ENCODE results near the gene KAT6B.

Gene KAT6B

DNA sequence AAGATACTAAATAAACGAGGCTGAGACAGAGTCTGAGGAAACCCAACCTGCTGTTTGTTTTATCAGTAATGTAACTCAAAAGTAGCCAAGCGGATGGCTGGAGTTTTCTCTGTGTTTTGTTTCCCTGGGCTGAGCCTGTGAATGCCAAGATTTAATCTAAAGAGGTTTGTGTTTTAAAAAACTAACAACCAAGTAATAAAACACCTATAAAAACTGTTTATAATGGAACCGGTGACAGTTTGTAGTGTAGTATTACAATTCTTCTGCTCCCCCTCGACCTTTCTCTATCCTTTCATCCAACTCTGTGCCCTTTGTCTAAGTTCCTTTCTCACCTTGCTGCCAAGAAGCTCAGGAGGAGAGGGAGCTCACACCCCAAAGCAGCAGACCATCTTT lies 2.6 kb upstream of the KAT6B start:
- DNase-seq (ENCODE audit: low read depth): no peak

DNA sequence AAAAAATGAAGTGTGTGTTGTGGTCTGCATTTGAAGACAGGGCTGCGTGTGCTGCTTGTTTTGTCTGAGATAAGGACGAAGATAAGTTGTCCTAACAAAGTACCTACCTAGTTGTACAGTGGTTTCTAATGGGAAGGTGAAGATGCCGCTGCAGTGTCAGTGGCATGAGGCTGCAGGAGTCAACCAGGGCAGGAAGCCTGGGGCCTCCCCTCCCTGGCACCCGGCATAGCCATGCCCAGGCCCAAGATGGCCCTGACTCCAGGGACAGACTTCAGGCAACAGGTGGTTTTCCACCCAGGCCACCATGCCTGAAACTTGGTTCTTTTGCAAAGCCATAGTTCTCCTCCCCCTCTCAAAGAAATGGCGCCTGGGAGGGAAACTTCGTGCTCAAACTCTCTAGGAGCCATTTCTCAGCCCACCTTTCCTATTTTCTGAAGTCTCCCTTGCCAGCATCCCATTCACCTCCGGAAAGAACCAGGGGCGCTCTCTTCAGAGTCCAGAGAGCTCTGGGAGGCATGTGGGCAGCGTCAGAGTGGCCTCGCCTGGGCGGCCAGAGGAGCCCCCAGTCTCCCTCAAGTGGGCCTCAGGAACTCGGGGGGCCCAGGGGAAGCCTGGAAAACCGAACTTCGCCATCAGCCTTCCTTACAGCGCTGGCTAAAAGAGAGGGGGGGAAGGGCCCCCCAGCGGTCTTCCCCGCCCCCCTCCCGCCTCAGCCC lies 2.1 kb upstream of the KAT6B start:
- no peak for DNase-seq (ENCODE audit: low read depth)

DNA sequence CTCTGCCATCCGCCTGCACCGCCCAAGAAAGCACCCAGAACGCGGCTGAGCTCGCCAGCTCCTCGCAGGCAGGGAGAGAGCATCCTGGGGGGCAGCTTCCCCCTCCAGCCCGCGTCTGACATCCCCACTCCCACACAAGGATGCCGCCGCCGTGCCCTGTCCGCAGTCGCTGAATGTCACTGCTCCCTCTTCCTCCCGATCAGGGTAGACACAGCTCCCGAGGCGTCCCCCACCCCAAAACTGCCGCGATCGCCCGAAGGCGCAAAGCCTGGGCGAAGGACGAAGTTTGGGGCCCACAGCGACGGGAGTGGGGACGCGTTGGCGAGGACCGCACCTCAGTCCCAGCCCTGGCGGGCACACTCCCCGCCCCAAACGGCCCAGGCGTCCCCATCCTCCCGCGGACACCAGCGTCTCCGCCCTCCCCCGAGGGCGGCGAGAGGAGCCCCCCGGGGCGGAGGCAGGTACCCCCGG lies 1.5 kb upstream of the KAT6B start:
- DNase-seq (ENCODE audit: low read depth): no peak

DNA sequence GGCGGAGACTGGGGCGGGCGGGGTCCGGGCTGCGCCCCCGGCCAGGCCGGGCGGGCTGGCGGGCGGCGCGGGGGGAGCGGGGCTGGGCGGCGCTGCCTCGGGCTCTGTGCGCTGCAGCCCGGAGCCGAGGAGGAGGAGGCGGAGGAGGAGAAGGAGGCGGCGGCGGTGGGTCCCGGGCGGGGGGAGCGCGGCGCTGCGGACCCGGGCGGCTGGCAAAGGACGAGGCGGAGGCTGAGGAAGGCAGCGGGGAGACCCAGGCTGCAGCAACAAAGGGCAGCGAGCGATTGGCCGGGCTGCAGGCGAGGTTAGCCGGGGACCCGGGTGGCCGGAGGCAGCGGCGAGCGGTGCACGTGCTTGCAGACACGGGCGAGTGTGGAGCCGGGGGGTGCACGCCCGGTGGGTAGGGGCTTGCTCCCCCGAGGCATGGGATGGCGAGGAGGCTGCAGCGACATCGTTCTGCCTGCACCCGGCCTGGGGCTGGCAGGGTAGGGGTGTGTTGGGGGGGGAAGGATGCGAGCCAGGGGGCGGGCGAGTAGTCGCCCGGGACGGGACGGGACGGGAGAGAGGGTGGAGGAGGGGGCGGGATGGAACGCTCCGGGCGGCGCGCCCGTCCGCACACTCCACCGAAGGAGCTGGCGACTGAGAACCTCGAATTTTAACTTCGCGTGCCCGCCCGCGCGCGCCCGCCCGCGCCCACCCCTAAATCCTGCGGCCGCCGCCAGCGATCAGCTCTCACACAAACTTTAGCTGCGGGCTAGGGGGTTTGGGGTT lies 844 bp upstream of the KAT6B start:
- DNase-seq (ENCODE audit: low read depth): peak; percentile 29

DNA sequence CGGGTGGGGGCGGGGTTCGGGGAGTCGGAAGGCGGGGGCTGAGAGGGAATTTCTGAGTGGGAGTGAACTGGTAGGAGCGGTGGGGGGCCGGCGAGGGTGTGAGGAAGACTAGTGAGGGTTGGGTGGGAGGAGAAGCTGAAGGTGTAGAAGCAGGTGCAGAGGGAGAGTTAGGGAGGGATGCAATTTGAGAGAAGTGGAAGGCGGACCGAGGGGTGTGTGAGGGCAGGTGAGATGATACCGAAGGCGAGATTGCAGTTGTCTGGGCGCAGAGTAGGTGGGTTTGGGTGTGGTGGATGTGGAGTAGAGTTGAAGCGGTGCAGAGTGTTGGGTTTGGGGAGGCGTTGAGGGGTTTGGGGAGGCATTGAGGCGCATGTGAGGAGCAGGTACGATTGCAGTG lies 643 bp downstream of the KAT6B start:
- no peak for DNase-seq (ENCODE audit: low read depth)

DNA sequence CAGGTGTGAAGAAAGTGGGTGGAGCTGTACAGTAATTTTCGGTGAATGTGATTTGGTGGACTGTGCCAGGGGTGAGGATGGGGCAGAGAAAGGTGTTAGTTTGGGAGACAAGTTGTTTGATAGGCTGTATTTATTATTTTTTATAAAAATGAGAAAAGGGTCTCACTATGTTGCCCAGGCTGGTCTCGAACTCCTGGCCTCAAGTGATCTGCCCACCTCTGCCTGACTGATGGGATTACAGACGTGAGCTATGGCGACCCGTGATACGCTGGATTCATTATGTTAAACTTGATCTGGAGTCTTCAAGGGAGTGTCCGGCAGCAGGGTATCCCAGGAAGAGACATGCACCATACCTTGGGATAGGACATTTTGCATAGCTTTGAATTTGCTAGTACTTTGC lies 1.3 kb downstream of the KAT6B start:
- no peak for DNase-seq (ENCODE audit: low read depth)

DNA sequence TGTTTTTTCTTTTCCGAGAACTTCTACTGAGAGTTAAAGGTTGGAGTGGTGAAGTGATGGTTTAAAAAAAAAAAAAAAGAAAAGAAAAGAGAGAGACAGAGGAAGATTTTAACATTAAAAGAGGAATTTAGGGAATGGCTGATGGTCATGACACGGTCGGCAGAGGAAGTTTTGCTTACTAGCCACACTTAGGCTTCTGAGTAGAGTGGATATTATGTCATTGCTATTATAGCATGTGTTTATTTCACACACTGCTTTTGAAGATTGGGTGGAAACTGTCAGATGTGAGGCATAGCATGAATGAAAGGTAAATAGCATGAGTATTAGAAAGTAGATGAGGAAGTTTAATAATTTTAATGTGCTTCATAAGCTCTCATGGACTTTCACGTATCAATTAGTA lies 2.5 kb downstream of the KAT6B start:
- no peak for DNase-seq (ENCODE audit: low read depth)

DNA sequence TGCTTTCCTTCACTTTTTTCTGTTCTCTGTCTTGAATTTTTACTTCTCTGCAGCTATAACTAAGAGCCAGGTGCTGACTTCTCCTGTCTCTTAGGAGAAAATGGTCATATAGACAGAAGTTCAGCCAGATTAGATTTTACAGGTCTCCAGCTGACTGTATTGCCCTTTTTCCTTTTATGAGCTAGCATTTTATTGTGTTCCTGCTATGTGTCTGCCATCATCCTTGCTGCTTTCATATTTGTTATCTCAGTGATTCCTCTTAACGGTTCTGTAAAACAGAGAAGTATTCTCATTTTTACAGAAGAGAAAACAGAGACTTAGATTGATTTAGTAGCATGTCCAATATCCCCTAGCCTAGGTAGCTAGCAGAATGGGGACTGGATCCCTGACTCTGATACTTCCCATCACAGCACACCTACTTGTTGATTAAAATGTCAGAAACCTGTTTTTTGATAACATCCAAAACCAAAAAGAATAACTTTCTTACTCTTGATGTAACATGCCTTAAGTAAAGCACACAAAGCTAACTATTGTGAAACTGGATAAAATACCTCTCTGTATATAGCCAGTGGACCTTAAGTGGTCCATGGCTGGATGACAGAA lies 5.2 kb downstream of the KAT6B start:
- no peak for DNase-seq (ENCODE audit: low read depth)

DNA sequence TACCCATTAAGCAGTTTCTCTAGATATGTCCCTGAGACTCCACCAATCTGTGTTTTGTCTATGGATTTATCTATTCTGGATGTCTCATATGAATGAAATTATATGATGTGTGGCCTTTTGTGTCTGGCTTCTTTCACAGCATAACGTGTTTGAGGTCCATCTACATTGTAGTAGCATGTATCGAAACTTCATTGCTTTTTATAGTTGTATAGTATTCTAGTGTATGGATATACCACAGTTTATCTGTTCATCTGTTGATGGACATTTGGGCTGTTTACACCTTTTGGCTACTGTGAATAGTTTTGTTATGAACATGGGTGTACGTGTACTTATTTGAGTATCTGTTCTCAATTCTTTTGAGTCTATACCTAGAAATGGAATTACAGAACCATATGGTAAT lies 9.6 kb downstream of the KAT6B start:
- no peak for DNase-seq (ENCODE audit: low read depth)

DNA sequence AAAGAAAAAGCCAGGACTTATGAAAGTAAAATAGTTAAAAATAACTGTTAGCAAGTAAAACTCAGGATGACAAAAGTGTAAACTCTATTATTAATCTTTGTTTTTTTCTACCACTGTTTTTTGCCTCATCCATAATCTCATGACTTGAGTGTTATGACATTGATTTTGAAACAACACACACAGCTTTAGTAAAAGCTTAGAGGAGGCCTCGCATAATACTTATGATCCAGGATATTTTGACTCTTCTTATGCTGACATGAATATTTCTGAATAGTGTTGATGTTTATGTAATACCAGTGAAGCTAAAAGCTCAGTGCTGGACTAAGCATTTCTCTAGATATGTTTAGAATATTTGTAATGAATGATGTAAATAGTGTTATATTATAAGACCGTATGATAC lies 10.5 kb downstream of the KAT6B start:
- no peak for DNase-seq (ENCODE audit: low read depth)

DNA sequence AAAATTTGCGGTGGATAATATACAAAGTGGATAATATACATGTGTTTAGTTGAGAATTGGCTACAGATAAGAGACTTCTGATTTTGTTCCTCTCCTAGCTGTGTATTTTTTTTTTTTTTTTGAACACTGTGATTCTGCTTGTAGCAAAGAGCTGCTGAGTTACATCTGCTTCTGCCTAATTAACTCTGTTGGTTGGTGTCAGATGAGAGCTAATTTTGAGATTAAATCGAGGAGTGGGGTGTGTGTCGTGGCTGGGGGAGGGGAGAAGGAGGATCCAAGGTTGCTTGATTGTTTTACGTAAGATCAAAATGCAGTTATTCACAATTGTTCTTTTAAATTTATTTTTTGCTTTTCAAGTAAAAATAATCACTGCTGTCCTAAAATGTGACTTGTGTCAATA lies 11.3 kb downstream of the KAT6B start:
- DNase-seq (ENCODE audit: low read depth): no peak

DNA sequence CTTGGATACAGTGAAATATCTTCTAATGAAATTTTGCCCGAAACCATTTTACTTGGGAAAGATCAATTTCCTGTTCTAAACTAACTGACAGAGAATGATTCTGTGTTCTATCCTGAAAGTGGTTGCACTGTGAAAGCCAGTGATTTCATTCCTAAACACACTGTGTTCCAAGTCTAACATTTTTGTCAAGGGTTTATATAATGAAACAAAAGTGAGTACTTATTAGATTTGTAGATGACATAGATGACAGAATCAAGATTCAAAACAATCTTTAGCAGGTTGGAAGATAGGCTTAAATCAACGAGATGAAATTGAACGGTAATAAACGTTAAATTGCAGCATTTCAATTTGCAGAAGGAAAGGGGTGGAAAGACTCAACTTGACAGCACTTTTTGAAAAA lies 13.3 kb downstream of the KAT6B start:
- DNase-seq (ENCODE audit: low read depth): no peak

DNA sequence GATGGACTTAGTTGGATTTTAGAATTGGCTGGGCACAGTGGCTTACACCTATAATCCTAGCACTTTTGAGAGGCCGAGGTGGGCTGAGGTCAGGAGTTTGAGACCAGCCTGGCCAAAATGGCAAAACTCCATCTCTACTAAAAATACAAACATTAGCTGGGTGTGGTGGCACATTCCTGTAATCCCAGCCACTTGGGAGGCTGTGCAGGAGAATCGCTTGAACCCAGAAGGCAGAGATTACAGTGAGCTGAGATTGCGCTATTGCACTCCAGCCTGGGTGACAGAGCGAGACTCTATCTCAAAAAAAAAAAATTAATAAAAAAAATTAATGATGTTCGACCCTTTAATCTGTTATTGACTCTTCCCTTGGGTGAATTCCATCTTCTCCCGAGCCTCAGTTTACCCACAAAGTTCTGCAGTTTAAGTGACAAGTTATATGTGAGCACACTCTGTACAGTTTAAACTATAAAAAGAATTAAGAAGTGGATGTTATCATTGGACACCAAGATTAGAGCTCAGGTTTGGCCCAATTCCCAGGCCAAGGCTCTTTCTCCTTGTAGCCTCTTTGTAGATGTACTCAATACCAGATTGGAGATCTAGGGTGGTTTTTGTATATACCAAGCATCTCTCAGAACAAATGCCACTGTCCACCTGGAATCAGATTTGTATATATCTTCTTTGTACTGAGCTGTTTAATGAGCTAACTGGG lies 15.0 kb downstream of the KAT6B start:
- DNase-seq (ENCODE audit: low read depth): no peak

DNA sequence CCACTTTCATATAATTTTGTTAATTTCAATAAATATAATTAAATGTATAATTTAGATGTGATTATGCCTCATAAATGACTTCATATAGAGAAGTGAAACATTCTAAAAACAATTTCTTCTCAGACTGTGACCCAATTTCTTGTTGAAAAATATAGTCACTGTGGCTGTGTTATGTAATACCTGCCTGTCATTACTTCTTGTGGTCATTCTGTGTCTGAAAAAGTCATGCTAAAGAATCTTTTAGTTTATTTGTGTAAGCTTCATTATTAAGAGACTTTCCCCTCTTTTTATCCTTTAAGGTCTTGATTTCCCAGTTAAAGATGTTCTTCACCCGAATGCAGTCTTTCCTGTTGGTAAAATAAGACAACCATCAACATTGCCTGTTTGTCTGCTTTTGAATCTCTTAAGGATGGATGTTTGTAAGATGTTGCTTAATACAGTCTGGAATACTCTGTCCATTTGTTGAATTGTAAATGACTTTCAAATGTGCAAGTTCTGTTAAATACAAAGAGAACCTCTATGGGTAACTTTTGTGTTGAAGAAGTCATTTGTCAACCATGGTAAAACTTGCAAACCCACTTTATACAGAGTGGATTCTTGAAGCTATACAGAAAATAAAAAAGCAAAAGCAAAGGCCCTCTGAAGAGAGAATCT lies 16.0 kb downstream of the KAT6B start:
- DNase-seq (ENCODE audit: low read depth): no peak

DNA sequence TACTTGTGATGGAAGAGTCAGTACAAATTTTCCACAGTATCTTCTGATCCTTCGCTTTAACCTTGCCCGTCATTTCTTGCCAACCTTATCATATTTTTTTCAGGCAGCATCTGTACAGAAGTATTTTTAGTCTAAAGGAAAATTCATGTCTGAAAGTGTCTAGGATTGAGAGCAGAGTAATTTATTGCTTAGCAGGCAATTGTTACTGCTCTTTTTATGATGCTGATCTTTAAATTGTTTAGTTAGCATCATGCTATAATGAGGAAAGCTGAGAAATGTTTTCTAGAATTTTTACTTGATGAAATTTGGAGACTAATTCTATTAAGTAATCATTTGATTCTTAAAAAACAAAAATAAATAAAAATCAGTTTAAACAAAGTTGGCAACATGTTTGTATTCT lies 20.6 kb downstream of the KAT6B start:
- no peak for DNase-seq (ENCODE audit: low read depth)

DNA sequence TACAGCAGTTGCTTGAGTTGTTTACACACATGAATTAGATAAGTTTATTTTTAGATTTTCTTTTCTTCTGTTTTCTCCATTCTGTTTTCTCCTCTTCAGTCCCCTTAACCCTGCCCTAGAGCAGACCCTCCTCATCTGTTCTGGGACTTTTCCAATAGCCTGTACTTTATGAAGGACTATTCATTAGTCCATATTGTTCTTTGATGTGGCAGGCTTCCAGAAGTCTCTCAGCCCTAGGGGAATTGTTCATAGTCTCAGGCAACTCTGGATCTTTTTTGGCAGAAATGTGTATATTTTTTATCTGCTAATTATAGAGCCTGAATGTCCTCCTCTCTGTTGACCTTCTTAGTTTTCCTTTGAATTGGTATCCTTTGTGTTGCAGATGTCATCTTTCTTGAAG lies 25.4 kb downstream of the KAT6B start:
- no peak for DNase-seq (ENCODE audit: low read depth)

DNA sequence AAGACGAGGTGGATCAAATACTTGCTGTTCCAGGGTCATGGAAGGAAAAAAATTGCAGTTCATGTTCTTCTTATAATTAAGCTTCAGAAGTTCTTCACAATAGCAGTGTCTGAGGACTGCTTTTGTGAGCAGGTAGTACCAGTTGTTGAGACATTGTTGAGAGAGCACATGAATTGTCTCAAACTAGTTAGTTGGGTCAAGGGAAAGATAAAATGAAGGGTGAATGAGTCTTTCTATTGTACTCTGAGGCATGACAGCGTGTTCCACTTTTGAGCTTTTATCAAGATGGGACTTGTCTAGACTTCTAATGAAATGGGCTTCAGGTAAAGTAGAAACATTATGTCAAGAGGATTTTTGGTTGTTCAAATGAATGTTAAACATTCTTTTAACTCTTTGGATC lies 26.0 kb downstream of the KAT6B start:
- DNase-seq (ENCODE audit: low read depth): no peak

DNA sequence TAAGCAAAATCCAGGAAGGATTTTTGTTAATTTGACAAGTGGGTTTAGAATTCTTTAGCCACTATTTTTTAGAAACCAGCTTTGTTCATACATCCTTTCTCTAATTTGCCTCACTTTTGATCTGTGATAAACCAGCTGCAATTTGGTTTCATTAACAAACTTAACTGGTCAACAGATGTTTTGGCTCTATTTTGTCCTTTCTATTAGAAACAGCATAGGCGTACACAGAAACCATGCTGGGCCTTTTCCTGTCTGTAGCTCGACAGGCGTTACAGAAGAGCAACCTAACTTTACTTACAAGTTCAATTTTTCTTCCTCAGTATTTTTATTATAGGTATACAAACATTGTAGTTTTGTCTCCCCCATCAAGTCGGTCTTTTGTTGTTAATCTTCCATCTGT lies 28.2 kb downstream of the KAT6B start:
- DNase-seq (ENCODE audit: low read depth): no peak

DNA sequence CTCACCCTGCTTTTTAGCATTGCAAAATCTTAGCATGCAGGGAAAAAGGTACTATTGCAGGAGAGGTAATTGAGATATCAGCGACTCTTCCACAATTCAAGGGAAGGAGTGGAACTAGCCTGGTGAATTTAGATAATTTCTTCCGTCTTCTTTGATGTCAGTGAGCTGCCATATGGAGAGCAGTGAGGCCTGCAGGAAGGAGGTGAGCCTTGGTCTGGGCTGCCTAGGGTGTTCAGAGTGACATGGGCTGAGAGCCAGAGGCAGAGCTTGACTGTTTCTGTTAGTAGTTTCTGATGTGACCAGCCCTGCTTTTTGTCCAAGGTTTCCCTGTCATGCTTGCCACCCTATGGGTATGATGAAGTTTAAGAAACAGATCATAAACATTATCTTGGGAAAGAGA lies 28.6 kb downstream of the KAT6B start:
- no peak for DNase-seq (ENCODE audit: low read depth)

DNA sequence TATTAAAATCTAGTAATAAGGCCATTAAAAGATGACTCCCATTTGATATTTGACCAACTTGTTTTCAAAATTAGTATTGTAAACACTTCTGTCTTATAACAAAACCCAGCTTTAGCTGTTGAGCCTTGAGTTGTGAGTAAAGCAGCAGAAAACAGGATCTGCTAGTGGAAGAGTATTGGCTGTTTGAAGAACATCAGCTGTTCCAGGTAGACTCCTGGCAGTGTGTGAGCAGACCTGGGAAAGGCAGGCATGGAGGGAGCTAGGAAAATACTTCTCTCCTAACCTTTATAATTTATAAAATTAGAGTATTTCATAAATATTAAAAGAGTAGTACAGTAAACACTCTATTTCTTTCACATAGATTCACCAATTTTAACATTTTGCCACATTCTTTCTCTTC lies 29.0 kb downstream of the KAT6B start:
- no peak for DNase-seq (ENCODE audit: low read depth)

DNA sequence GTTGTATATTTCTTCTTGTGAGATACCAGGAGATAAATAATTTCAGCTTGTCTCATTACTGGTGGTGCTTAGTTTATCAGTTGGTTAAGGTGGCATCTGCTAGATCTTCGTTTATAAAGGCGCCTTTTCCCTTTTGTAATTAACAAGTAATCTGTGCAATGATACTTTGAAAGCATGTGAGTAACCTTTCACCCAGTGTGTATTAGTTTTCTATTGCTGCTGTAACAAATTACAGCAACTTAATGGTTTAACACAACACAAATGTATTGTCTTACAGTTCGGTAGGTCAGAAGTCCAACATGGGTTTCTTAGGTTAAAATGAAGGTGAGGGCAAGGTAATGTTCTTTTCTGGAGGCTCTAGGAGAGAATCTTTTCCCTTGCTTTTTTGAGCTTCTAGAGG lies 30.5 kb downstream of the KAT6B start:
- no peak for DNase-seq (ENCODE audit: low read depth)

DNA sequence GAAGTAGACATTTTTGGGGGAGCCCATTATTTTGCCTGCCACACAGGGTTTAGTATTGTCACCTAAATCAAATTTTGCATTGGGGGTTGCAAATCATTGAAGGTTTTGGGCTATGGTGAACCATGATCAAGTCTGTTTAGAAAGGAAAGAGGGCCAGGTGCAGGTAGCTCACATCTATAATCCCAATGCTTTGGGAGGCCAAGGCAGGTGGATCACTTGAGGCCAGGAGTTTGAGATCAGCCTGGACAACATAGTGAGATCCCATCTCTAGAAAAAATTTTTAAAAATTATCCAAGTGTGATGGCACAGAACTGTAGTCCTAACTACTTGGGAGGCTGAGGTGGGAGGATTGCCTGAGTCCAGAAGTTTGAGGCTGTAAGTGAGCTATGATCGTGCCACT lies 31.2 kb downstream of the KAT6B start:
- DNase-seq (ENCODE audit: low read depth): no peak
